GM13977 (cell line): ENCODE results near the gene TOMM40L.

Experiments
- DNase-seq: peaks from one replicate; pipeline ENCODE4 v3.0.0; 2012; ENCODE audit warnings: low spot score
- in situ Hi-C: fragments of 300-500 bp; cut with MboI; formaldehyde crosslinking; loops from one replicate; pipeline ENCODE4 v1.12.0; 2022; ENCODE audit warnings: low sequenced_read_pairs, low pct_unique_long_range_greater_than_20kb, mixed read lengths, inconsistent platforms; ENCODE audit not compliant: unreplicated experiment
- TF ChIP-seq, protein P1 (sequence below): IDR thresholded peaks from 2 replicates; pipeline ENCODE4 v1.5.1; 2012; ENCODE audit warnings: mild to moderate bottlenecking, control low read depth; ENCODE audit not compliant: insufficient read depth; ENCODE audit errors: extremely low read depth, missing control alignments

The TOMM40L gene

DNA sequence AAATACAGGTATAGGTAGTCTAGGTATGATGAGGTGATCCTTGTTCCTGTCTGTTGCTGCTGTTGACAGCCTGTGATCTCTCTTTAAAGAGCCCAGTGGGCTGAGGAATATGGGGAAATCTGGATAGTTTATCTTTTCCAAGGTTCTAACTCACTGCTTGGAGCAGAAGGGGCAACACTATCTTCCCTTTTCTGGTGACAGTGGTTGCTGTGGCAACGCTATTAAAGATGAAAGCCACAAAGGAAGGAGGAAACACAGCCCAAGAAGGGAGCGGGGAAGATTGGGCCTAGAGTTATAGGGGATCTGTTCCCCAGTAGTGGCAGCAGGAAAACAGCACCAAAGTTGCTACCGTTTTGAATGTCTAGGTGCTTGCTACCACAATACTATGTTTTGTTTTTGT is 41.5 kb downstream of the TOMM40L start:
- in situ Hi-C loops: no loop called here
- TF ChIP-seq, protein P1, sequence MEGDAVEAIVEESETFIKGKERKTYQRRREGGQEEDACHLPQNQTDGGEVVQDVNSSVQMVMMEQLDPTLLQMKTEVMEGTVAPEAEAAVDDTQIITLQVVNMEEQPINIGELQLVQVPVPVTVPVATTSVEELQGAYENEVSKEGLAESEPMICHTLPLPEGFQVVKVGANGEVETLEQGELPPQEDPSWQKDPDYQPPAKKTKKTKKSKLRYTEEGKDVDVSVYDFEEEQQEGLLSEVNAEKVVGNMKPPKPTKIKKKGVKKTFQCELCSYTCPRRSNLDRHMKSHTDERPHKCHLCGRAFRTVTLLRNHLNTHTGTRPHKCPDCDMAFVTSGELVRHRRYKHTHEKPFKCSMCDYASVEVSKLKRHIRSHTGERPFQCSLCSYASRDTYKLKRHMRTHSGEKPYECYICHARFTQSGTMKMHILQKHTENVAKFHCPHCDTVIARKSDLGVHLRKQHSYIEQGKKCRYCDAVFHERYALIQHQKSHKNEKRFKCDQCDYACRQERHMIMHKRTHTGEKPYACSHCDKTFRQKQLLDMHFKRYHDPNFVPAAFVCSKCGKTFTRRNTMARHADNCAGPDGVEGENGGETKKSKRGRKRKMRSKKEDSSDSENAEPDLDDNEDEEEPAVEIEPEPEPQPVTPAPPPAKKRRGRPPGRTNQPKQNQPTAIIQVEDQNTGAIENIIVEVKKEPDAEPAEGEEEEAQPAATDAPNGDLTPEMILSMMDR: no peak
- no peak for DNase-seq

DNA sequence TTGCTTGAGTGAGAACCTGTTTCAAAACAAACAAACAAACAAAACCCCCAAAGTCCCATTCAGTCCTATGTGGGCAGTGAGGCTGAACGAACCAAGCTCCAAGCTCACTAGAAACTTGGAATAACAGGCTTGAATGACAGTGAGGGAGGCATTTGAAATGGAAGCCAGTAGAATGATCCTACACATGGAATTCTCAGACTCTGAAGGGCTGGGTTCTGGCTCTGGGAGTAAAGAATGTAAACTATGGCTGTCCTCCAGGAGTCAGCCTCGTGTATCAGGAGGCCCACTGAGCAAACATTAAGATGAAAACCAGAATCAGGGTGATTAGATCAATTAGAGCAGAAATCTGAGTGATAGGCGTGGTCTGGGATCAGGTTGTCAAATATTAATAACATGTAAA is 47.5 kb downstream of the TOMM40L start:
- in situ Hi-C loops: loop anchor here (10.0 kb wide), 1 partner anchor 49 kb away; the partner anchor contains the start of genes APOA2 and TOMM40L
- TF ChIP-seq, protein P1: no peak
- no peak for DNase-seq

DNA sequence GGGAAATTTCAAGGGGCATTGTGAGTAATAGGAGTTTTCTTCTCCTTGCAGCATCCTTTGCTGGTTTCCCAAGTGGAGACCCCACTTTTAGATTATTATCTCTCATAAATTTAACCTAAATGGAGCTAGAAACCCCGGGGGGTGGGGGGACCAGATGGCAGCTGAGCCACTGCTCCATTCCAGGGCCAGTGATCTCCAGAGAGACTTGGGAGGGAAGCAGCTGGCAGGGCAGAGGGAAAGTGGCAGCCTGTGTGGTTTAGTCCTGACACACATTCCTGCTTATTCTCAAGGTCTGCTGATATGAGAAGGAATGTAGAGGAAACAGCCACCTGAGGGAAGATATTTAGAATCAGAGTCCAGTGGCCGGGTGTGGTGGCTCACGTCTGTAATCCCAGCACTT is 49.0 kb downstream of the TOMM40L start:
- in situ Hi-C loops: loop anchor here (10.0 kb wide), 1 partner anchor 50 kb away; the partner anchor contains the start of genes APOA2 and TOMM40L
- TF ChIP-seq, protein P1: no peak
- no peak for DNase-seq
